ENCODE results near the gene HELB.

Gene HELB

DNA sequence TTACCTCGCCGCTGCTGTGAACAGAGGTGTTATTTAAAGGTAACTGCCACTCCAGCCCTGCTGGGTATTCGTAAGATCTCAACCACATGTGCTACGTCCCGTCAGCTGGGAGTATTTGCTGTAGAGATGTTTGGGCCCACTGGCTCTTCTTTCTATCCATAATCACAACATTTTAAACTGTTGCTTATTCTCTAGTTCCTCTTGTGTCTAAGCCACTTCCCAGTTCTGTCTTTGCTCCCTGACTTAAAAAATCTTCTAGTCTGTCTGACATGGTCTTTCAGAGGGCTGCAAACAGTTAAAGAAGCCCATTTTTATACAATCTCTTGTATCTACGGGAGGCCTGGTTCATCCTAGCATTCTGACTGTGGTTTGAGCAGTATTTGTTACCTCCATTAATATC lies 33.2 kb upstream of the HELB start:
- TF ChIP-seq, protein P1, sequence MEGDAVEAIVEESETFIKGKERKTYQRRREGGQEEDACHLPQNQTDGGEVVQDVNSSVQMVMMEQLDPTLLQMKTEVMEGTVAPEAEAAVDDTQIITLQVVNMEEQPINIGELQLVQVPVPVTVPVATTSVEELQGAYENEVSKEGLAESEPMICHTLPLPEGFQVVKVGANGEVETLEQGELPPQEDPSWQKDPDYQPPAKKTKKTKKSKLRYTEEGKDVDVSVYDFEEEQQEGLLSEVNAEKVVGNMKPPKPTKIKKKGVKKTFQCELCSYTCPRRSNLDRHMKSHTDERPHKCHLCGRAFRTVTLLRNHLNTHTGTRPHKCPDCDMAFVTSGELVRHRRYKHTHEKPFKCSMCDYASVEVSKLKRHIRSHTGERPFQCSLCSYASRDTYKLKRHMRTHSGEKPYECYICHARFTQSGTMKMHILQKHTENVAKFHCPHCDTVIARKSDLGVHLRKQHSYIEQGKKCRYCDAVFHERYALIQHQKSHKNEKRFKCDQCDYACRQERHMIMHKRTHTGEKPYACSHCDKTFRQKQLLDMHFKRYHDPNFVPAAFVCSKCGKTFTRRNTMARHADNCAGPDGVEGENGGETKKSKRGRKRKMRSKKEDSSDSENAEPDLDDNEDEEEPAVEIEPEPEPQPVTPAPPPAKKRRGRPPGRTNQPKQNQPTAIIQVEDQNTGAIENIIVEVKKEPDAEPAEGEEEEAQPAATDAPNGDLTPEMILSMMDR (IDR thresholded peaks at IDR 0.05; ENCODE audit: control insufficient read depth, insufficient read depth, low read depth, low read length, missing control alignments): no peak
- no peak for DNase-seq (ENCODE audit: low read depth)
- H3K4me3 ChIP-seq (ENCODE audit: control insufficient read depth, low read depth, low read length): no peak overlapping the region

DNA sequence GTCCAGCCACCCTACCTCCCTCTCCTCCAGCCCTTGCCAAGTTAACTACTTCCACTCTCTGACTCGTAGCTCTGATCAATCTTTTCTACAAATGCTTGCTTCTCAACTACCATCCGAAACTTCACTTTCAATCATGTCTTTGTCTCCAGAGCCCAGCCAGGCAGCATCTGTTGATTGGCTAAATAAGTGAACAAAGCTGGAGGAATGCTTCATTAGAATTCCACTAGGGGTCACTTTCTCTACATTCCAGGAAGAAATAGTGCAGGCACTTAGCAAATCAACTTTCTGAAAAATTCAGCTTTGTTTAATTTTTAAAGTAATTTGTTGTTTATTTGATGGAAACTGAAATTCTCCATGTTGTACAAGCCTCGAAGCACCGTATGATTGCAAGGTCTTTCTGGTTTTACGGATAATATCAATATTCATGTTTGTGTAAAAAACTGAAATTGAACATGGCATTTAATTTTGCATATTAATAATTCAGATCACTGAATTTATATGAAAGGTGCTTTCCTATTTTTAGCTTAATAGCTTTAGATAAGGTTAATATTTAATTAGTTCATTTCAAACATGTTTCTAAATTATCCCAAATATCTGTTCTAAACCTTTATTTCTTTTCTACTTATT lies 32.4 kb upstream of the HELB start:
- TF ChIP-seq, protein P1 (IDR thresholded peaks at IDR 0.05; ENCODE audit: control insufficient read depth, insufficient read depth, low read depth, low read length, missing control alignments): peak; percentile 68
- DNase-seq (ENCODE audit: low read depth): peak; percentile 20
- H3K4me3 ChIP-seq (ENCODE audit: control insufficient read depth, low read depth, low read length): no peak overlapping the region

DNA sequence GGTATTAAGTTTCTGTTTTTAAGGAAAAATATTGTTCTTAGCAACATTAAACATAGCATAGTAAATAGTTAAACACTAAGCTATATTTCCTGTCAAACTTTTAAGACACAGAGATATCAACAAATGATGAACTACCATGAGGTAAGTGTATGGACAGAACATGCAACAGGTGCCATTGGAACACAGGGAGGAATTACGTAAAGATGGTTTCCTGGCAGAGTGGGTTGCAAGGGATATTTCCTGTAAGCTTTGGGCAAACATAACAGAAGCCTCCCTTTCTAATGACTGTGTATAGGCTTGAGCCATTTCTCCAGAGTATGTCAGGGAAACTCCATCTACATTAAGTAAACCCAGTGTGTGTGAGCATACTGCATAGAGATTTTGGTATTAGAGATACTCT lies 31.7 kb upstream of the HELB start:
- DNase-seq (ENCODE audit: low read depth): no peak
- TF ChIP-seq, protein P1 (IDR thresholded peaks at IDR 0.05; ENCODE audit: control insufficient read depth, insufficient read depth, low read depth, low read length, missing control alignments): no peak
- no peak overlapping the region for H3K4me3 ChIP-seq (ENCODE audit: control insufficient read depth, low read depth, low read length)

DNA sequence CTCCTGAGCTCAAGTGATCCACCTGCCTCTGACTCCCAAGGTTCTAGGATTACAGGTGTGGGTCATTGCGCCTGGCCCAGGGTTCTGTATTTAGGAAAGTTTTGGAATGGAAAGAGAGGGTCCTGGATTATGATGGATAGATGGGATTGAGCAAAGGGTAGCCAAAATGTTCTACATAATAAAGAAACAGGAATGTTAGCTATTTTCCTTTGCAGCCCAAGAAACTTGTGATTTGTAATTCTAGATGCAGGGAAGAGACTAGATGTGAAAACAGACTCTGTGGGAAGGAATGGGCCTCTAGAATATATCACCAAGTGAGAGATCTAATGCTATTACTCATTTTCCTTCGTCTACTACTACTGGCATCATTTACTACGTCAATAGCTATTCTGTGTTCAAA lies 29.6 kb upstream of the HELB start:
- TF ChIP-seq, protein P1 (IDR thresholded peaks at IDR 0.05; ENCODE audit: control insufficient read depth, insufficient read depth, low read depth, low read length, missing control alignments): no peak
- DNase-seq (ENCODE audit: low read depth): no peak
- no peak overlapping the region for H3K4me3 ChIP-seq (ENCODE audit: control insufficient read depth, low read depth, low read length)

DNA sequence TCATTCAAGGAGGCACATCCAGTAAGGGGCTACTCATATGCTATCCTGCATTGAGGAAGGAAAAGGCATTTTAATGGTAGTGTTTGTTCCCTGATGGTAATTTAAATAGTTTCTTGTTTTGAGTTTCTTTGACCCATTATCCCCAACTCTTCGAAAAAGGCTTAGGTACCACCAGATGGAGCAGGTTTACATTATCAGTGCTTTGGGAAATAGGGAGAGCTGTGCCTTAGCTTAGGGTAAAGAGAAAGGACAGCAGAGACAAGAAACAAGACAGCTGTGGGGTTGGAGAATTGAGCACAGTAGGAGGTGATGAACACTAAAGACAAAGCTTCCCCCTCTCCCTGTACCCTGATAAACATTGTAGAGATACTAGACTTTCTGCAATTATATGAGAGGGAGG lies 29.1 kb upstream of the HELB start:
- TF ChIP-seq, protein P1 (IDR thresholded peaks at IDR 0.05; ENCODE audit: control insufficient read depth, insufficient read depth, low read depth, low read length, missing control alignments): no peak

DNA sequence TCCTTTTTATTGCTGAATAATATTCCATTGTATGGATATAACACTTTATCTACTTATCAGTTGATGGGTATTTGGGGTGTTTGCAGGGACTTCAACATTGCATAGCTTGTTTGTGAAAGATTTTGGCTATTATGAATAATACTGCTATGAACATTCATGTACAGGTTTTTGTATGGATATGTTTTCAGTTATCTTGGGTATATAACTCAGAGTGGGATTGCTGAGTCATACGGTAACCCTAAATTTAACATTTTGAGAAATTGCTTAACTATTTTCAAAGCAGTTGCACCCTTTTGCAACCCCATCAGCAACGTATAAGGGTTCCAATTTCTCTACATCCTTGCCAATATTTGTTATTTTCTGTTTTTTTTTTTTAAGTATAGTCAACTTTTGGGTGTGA lies 27.3 kb upstream of the HELB start:
- no peak for DNase-seq (ENCODE audit: low read depth)
- TF ChIP-seq, protein P1 (IDR thresholded peaks at IDR 0.05; ENCODE audit: control insufficient read depth, insufficient read depth, low read depth, low read length, missing control alignments): no peak
- no peak overlapping the region for H3K4me3 ChIP-seq (ENCODE audit: control insufficient read depth, low read depth, low read length)

More for the DNA sequence above, 29.1 kb upstream of the HELB start:
- H3K4me3 ChIP-seq (ENCODE audit: control insufficient read depth, low read depth, low read length): no peak overlapping the region
- DNase-seq (ENCODE audit: low read depth): no peak

Data from AG09309 (cell line).